Esophagus squamous epithelium (tissue), 5 donors: ENCODE measurements around the gene DOP1B. TPM values are rescaled to one million over a fixed set of nuclear protein-coding genes. Genes with fewer than 3 reads are reported as not detected.
"Not testable (repeated sequence)": the region's sequence is repeated elsewhere in the genome, so short reads cannot be mapped to it uniquely, and the experiment has no call there.

Experiments
- DNase-seq: peaks from one replicate; lab custom pipeline; 2025; lab: John Stamatoyannopoulos, UW
- H3K27ac ChIP-seq, 4 donors: fragments of 200-600 bp; sonication (generic); one replicate each; pipeline ENCODE4 v1.5.1; 2016 to 2019; ENCODE audit warnings: mild to moderate bottlenecking in 1 of 4
- H3K27me3 ChIP-seq, 4 donors: fragments of 200-600 bp; sonication (generic); 1 replicate in 3 of 4; 2 replicates in 1 of 4; pipeline versions ENCODE4 v1.5.1 to v1.6.0; 2017 to 2021; ENCODE audit warnings: antibody characterized with exemption in 1 of 4
- H3K36me3 ChIP-seq, 3 donors: fragments of 200-600 bp; sonication (generic); one replicate each; pipeline ENCODE4 v1.5.1; 2016 to 2019
- H3K4me1 ChIP-seq, 3 donors: fragments of 200-600 bp; sonication (generic); one replicate each; pipeline ENCODE4 v1.5.1; 2017 to 2019
- H3K4me3 ChIP-seq, 4 donors: fragments of 200-600 bp; sonication (generic); 1 replicate in 3 of 4; 2 replicates in 1 of 4; pipeline ENCODE4 v1.5.1; 2016 to 2019; ENCODE audit warnings: mild to moderate bottlenecking in 2 of 4, moderate library complexity in 1 of 4
- H3K9me3 ChIP-seq, 3 donors: fragments of 200-600 bp; sonication (generic); one replicate each; pipeline ENCODE4 v1.5.1; 2016 to 2019
- CTCF ChIP-seq, 6 experiments: fragments of 450-650 bp in 4 of 6; fragments of 200-600 bp in 2 of 6; sonication (generic) in 2 of 6; IDR thresholded peaks; one replicate each; pipeline ENCODE4 v1.5.1; 2016 to 2019; ENCODE audit warnings: antibody characterized with exemption in 6 of 6, mild to moderate bottlenecking in 4 of 6, moderate library complexity in 4 of 6
- POLR2A ChIP-seq, 4 donors: fragments of 450-650 bp; IDR thresholded peaks; one replicate each; pipeline ENCODE4 v1.6.1; 2017; ENCODE audit warnings: antibody characterized with exemption in 4 of 4, mild to moderate bottlenecking in 4 of 4, moderate library complexity in 3 of 4
- WGBS, 2 donors: methylation state at CpG; one replicate each; pipeline ENCODE4 v1.1.5; 2018; 5-methylcytosine and 5-hydroxymethylcytosine counted together
- intact Hi-C: fragments of 100-400 bp; cut with DNase I; formaldehyde crosslinking; loops from one replicate; pipeline ENCODE4 v1.15.0; 2022
- total RNA-seq, 4 donors: library from RNA; depleted of rRNA; stranded (reverse); fragments of >200 nt; gene quantifications; one replicate each; pipeline ENCODE4 v1.1.0, GENCODE V29; 2016
- donor health status: DM: yes; HTN: yes; CAD: no.

DOP1B gene
- total RNA-seq, 4 donors from 2014 or later: 18.5 to 36.7 (median 26.2) TPM

GRCh38 chr21:36141513-36141925 lies 15.1 kb upstream of the DOP1B start:
- DNase-seq: peak; percentile 54
- TF ChIP-seq CTCF (IDR thresholded peaks at IDR 0.05) (peak; percentile 76 to 95 (median 90)), POLR2A (IDR thresholded peaks at IDR 0.05) (no peak)
- peaks cover 3 to 62% (median 4%) of the 10 kb centered on the region in 3 donors for H3K36me3 ChIP-seq
- H3K4me1 ChIP-seq: peaks cover 0 to 44% (median 17%) of the 10 kb centered on the region in 3 donors
- H3K9me3 ChIP-seq: no peaks in the 10 kb centered on the region
- H3K27ac ChIP-seq: peak overlapping the region; percentile 43 to 89 (median 84)
- H3K27me3 ChIP-seq: no peaks in the 10 kb centered on the region
- intact Hi-C loops: loop anchor here (10.0 kb wide), 1 partner anchor 183 kb away; the partner anchor contains the start of gene MORC3
- WGBS, 2 donors: 2 to 10% methylated on average over 5 to 6 of the region's 6 CpGs
- H3K4me3 ChIP-seq: no peak overlapping the region

GRCh38 chr21:36144233-36144632 lies 12.4 kb upstream of the DOP1B start:
- peaks cover 3 to 54% (median 4%) of the 10 kb centered on the region in 3 donors for H3K36me3 ChIP-seq
- intact Hi-C loops: loop anchor here (10.0 kb wide), 1 partner anchor 181 kb away; the partner anchor contains the start of gene MORC3
- H3K4me3 ChIP-seq, H3K9me3 ChIP-seq, H3K27me3 ChIP-seq, DNase-seq: not testable (repeated sequence)
- H3K4me1 ChIP-seq: peaks cover 0 to 30% (median 4%) of the 10 kb centered on the region in 3 donors
- 44 to 67% methylated on average over 2 to 4 of the region's 6 CpGs for WGBS, 2 donors
- peak overlapping the region in 3 of 4 donors; percentile 14 to 88 (median 42) for H3K27ac ChIP-seq

- Histone ChIP-seq H3K4me3 (no peak overlapping the region), H3K4me1 (peaks cover 1 to 41% (median 11%) of the 10 kb centered on the region in 3 donors), H3K27ac (peak overlapping the region in 1 of 4 donors; percentile 30), H3K27me3 (no peaks in the 10 kb centered on the region), H3K9me3 (no peaks in the 10 kb centered on the region), H3K36me3 (peaks cover 3 to 44% (median 3%) of the 10 kb centered on the region in 3 donors)
- 70 to 75% methylated on average over 3 of the region's 3 CpGs for WGBS, 2 donors
- DNase-seq: no peak
- no peak for TF ChIP-seq POLR2A (IDR thresholded peaks at IDR 0.05)
- TF ChIP-seq CTCF (IDR thresholded peaks at IDR 0.05): no peak
- intact Hi-C loops: loop anchor here (10.0 kb wide), 1 partner anchor 180 kb away; the partner anchor contains the start of gene MORC3
These were observed 11.4 kb upstream of the DOP1B start for GRCh38 chr21:36145259-36145658.

GRCh38 chr21:36147911-36148310 lies 8.7 kb upstream of the DOP1B start:
- 81 to 85% methylated on average over 4 to 5 of the region's 5 CpGs for WGBS, 2 donors
- no peak for DNase-seq
- peaks cover 6 to 31% (median 14%) of the 10 kb centered on the region in 3 donors for H3K4me1 ChIP-seq
- no peak for TF ChIP-seq POLR2A (IDR thresholded peaks at IDR 0.05)
- no peak for TF ChIP-seq CTCF (IDR thresholded peaks at IDR 0.05)
- no peak overlapping the region for H3K4me3 ChIP-seq
- H3K27ac ChIP-seq: no peak overlapping the region
- no peaks in the 10 kb centered on the region for H3K27me3 ChIP-seq
- H3K9me3 ChIP-seq: no peaks in the 10 kb centered on the region
- intact Hi-C loops: loop anchor here (10.0 kb wide), 1 partner anchor 177 kb away; the partner anchor contains the start of gene MORC3
- peaks cover 0 to 37% (median under 1%) of the 10 kb centered on the region in 3 donors for H3K36me3 ChIP-seq

- Histone ChIP-seq H3K4me1 (peaks cover 6 to 37% (median 14%) of the 10 kb centered on the region in 3 donors), H3K9me3 (no peaks in the 10 kb centered on the region), H3K27me3 (no peaks in the 10 kb centered on the region), H3K27ac (no peak overlapping the region), H3K36me3 (peaks cover 0 to 27% (median 0%) of the 10 kb centered on the region in 3 donors), H3K4me3 (no peak overlapping the region)
- DNase-seq: no peak
- intact Hi-C loops: loop anchor here (10.0 kb wide), 1 partner anchor 176 kb away; the partner anchor contains the start of gene MORC3
- 83 to 89% methylated on average over 2 to 3 of the region's 3 CpGs for WGBS, 2 donors
- TF ChIP-seq CTCF (IDR thresholded peaks at IDR 0.05) (no peak), POLR2A (IDR thresholded peaks at IDR 0.05) (no peak)
These were observed 7.7 kb upstream of the DOP1B start for GRCh38 chr21:36148886-36149285.
